ENCODE measurements around the gene SLC6A1. TPM values are rescaled to one million over a fixed set of nuclear protein-coding genes. Genes with fewer than 3 reads are reported as not detected.

The SLC6A1 gene
- total RNA-seq, 1 donor from 2014 or later, result not detected

- Histone ChIP-seq H3K4me3 (ENCODE audit: low read depth, low read length) (no peak overlapping the region), H3K36me3 (ENCODE audit: control insufficient read depth, insufficient read depth, low read length) (no peaks in the 10 kb centered on the region), H3K27me3 (ENCODE audit: control insufficient read depth, insufficient read depth, low read length) (peaks cover 19% of the 10 kb centered on the region)
- no peak for DNase-seq (ENCODE audit: low read depth)
- no peak for TF ChIP-seq CTCF (IDR thresholded peaks at IDR 0.05; ENCODE audit: insufficient read depth, low read length, poor library complexity, severe bottlenecking)
Observed at GRCh38 chr3:10955711-10956453, 36.7 kb upstream of the SLC6A1 start.

- no peak for DNase-seq (ENCODE audit: low read depth)
- peaks cover 16% of the 10 kb centered on the region for H3K27me3 ChIP-seq (ENCODE audit: control insufficient read depth, insufficient read depth, low read length)
- no peak for TF ChIP-seq CTCF (IDR thresholded peaks at IDR 0.05; ENCODE audit: insufficient read depth, low read length, poor library complexity, severe bottlenecking)
- H3K4me3 ChIP-seq (ENCODE audit: low read depth, low read length), result no peak overlapping the region
- no peaks in the 10 kb centered on the region for H3K36me3 ChIP-seq (ENCODE audit: control insufficient read depth, insufficient read depth, low read length)
Observed at GRCh38 chr3:10956531-10956930, 36.0 kb upstream of the SLC6A1 start.

GRCh38 chr3:10956986-10957385 lies 35.6 kb upstream of the SLC6A1 start:
- DNase-seq (ENCODE audit: low read depth), result no peak
- Histone ChIP-seq H3K4me3 (ENCODE audit: low read depth, low read length) (no peak overlapping the region), H3K27me3 (ENCODE audit: control insufficient read depth, insufficient read depth, low read length) (peaks cover 16% of the 10 kb centered on the region), H3K36me3 (ENCODE audit: control insufficient read depth, insufficient read depth, low read length) (no peaks in the 10 kb centered on the region)
- TF ChIP-seq CTCF (IDR thresholded peaks at IDR 0.05; ENCODE audit: insufficient read depth, low read length, poor library complexity, severe bottlenecking), result no peak

GRCh38 chr3:10957976-10958749 lies 34.4 kb upstream of the SLC6A1 start:
- no peak for TF ChIP-seq CTCF (IDR thresholded peaks at IDR 0.05; ENCODE audit: insufficient read depth, low read length, poor library complexity, severe bottlenecking)
- no peak for DNase-seq (ENCODE audit: low read depth)
- H3K36me3 ChIP-seq (ENCODE audit: control insufficient read depth, insufficient read depth, low read length), result no peaks in the 10 kb centered on the region
- no peak overlapping the region for H3K4me3 ChIP-seq (ENCODE audit: low read depth, low read length)
- peaks cover 13% of the 10 kb centered on the region for H3K27me3 ChIP-seq (ENCODE audit: control insufficient read depth, insufficient read depth, low read length)

- Histone ChIP-seq H3K4me3 (ENCODE audit: low read depth, low read length) (no peak overlapping the region), H3K27me3 (ENCODE audit: control insufficient read depth, insufficient read depth, low read length) (peaks cover 8% of the 10 kb centered on the region), H3K36me3 (ENCODE audit: control insufficient read depth, insufficient read depth, low read length) (no peaks in the 10 kb centered on the region)
- TF ChIP-seq CTCF (IDR thresholded peaks at IDR 0.05; ENCODE audit: insufficient read depth, low read length, poor library complexity, severe bottlenecking), result no peak
- DNase-seq (ENCODE audit: low read depth), result no peak
Observed at GRCh38 chr3:10960255-10960654, 32.3 kb upstream of the SLC6A1 start.
